Measurements from ENCODE around the gene DLGAP1.
"Not testable (repeated sequence)": the region's sequence is repeated elsewhere in the genome, so short reads cannot be mapped to it uniquely, and the experiment has no call there.

Gene DLGAP1

GRCh38 chr18:3709205-3709604 lies 745.9 kb downstream of the DLGAP1 start:
- DNase-seq = no peak

DNA sequence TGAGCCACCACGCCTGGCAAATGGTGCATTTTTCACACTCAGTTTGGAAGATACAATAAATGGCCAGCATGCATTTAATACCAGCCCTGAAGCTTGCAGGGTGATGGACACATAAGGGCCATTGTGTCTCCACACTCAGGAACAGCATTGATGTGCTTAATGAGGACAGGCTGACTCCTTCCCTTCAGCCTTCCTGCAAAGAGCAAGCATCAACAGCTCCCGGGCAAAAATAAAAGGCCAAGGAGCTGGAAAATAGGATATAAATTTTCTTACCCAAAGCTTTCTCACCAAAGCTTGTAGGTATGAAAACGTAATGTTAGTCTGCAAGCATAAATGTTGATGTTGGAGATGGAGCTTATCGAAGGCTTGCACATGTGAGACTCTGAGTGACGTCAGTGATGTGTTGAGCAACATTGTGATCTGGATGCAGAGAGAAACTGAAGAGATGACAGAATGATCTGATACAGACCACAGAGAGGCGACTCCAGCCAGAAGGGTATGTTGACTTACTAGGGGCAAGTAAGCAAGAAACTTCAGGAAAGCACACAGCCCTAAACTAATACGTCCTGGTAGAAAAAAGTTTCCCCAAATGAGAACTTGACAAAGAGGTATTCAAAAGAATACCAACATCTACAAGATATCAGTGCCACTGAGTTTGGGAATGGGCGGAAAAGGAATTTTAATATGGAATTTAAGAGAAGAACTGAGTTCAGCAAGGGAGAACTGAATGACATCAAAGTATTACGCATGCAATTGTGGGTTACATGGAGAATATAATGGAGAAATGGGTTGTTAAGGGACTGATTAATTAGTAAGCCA lies 748.6 kb downstream of the DLGAP1 start:
- DNase-seq = no peak

- no peak for DNase-seq
Measured at GRCh38 chr18:3704556-3705344, 750.4 kb downstream of the DLGAP1 start.

- no peak for DNase-seq
Measured at GRCh38 chr18:3703732-3704176, 751.4 kb downstream of the DLGAP1 start.

GRCh38 chr18:3699707-3700567 lies 755.2 kb downstream of the DLGAP1 start:
- DNase-seq = not testable (repeated sequence)

GRCh38 chr18:3694030-3694778 lies 760.9 kb downstream of the DLGAP1 start:
- DNase-seq = not testable (repeated sequence)

GRCh38 chr18:3693410-3693809 lies 761.7 kb downstream of the DLGAP1 start:
- DNase-seq = no peak

- DNase-seq = no peak
Measured at GRCh38 chr18:3692691-3693090, 762.4 kb downstream of the DLGAP1 start.

DNA sequence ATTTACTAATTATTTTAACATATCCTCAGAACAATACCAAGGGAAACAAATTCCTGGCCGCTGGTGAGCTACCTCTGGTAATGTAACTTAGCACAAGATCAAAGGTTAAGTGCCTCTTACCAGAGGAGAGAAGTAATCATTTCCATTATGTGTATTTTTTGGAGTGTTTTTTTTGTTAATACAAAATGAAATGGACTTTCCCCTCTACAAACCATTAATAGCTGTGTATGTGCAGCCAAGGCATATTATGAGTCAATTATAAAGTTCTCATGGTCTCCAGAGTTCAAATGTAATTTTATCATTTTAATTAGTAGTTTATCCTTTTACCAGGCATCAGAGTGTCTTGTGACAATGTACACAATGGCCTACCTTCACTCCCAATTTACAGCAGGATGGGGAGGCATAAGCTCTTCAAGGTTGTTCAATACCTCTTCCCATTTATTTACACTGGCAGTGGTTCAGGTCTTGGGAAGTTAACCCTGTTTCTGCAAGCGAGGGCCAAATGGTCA lies 762.9 kb downstream of the DLGAP1 start:
- no peak for DNase-seq

GRCh38 chr18:3691705-3692104 lies 763.4 kb downstream of the DLGAP1 start:
- no peak for DNase-seq

DNA sequence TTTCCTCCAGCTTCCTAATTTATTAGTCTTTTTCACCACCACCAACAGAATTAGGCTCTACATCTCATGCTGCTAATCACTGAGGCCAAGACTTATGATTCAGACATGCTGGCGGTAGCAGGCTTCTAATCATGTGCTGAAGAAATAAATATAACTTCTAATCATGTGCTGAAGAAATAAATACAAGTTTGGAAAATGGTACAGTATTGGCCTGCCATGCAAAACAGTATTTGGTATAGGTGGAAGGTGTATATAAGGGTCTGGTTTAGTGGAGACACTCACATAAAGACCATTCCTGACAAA lies 764.4 kb downstream of the DLGAP1 start:
- DNase-seq = no peak

DNA sequence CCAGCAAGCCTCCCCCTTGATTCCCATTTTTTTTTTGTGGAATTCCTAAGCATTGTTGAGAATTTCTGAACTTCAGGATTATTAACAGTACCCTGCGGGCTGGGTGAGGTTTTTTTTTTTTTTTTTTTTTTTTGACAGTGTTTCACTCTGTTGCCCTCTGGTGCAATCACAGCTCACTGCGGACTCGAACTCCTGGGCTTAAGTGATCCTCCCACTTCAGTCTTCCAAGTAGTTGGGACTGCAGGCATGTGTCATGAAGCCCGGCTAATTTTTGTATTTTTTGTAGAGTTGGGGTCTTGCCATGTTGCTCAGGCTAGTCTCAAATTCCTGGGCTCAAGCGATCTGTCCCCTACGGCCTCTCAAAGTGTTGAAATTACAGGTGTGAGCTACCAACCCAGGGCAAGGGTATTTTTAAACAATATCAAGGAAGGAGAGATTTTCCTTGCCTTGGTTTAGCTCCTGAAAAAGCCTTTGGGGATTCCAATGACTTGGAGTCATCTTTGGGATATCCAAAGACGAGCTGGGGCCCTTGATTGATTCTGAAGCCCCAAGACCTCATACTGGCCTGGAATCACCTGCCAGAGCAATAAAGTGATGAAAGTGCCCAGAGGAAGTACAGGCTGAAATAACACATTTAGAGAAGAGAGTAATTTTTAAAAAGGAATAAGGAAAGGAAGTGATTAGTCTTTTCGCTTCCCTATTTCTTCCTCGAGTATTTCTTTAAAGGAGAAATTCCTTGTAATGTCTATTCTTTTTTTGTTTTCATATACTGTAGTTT lies 764.9 kb downstream of the DLGAP1 start:
- DNase-seq = no peak

GRCh38 chr18:3689091-3689490 lies 766.0 kb downstream of the DLGAP1 start:
- no peak for DNase-seq

GRCh38 chr18:3688690-3689089 lies 766.4 kb downstream of the DLGAP1 start:
- no peak for DNase-seq

GRCh38 chr18:3683483-3683882 lies 771.6 kb downstream of the DLGAP1 start:
- DNase-seq = no peak

DNA sequence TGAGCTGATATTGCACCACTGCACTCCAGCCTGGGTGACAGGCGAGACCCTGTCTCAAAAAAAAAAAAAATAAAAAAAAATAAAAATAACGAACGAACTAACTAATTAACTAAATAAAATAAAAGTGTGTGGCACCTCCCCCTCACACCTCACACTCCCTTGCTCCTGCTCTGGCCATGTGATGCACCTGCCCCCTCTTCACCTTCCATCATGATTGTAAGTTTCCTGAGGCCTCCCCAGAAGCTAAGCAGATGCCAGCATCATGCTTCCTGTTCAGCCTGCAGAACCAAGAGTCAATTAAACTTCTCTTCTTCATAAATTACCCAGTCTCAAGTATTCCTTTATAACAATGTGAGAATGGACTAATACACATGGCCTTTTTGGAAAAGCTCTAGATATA lies 773.0 kb downstream of the DLGAP1 start:
- DNase-seq = no peak

DNA sequence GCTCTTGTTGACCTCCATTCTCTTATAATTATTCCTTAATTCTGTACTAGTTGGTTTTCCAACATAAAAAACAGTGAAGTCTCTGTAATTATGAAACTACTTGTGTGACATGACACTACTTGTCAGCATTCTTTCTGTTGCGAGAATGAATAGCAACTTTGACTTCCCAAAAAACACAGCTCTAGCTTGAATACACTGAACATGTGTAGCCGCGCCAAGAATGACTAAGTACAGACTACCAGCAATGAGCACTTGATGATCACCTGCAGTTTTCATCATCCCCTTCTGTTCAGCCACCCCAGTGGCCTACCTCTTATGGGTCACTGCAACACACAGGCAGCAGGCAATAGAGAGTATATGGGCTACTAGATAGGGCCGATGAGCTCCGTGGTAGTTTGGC lies 775.9 kb downstream of the DLGAP1 start:
- DNase-seq = no peak

- no peak for DNase-seq
Measured at GRCh38 chr18:3675994-3676393, 779.1 kb downstream of the DLGAP1 start.

DNA sequence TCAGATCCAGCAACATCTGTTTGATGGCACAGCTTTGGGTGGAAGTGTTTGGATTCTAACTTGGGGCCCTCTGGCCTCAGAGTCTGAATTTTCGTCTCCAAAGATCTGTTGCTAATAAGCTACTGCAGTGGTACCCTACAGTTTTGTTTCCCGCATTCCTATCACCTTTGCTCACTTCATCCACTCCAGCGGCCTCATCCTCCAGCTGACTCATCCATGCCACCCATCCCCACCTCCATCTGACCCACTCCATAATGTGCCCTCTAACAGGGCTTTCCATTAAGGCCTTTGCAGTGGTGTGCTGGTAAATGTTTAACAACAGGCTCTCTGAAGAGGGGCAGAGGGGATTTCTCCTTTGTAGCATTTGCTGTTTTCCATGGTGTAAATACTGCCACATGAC lies 779.7 kb downstream of the DLGAP1 start:
- DNase-seq = no peak

GRCh38 chr18:3671176-3671575 lies 783.9 kb downstream of the DLGAP1 start:
- DNase-seq = no peak

GRCh38 chr18:3669376-3669775 lies 785.7 kb downstream of the DLGAP1 start:
- DNase-seq = no peak
